Hepatocyte (in vitro differentiated cells): Measurements from ENCODE around the gene BMP7. TPM values are rescaled to one million over a fixed set of nuclear protein-coding genes. Genes with fewer than 3 reads are reported as not detected.

ENCODE experiments used
- DNase-seq: peaks from one replicate; pipeline ENCODE4 v3.0.0-alpha.2; 2016; ENCODE audit warnings: low spot score
- H2AFZ ChIP-seq: fragments of 200-600 bp; sonication (generic); 2 replicates; pipeline ENCODE4 v1.6.0; 2016; ENCODE audit warnings: antibody characterized with exemption, mild to moderate bottlenecking
- H3K27ac ChIP-seq: fragments of 200-600 bp; sonication (generic); 2 replicates; pipeline ENCODE4 v1.5.1; 2016; ENCODE audit warnings: mild to moderate bottlenecking
- H3K27me3 ChIP-seq: fragments of 200-600 bp; sonication (generic); 2 replicates; pipeline ENCODE4 v1.6.1; 2016
- H3K36me3 ChIP-seq: fragments of 200-600 bp; sonication (generic); replicated peaks from 2 replicates; pipeline ENCODE4 v1.5.1; 2016; ENCODE audit warnings: low read depth; ENCODE audit not compliant: insufficient read depth
- H3K4me1 ChIP-seq: fragments of 200-600 bp; sonication (generic); 2 replicates; pipeline ENCODE4 v1.5.1; 2016; ENCODE audit warnings: mild to moderate bottlenecking, moderate library complexity; ENCODE audit not compliant: insufficient read depth
- H3K4me2 ChIP-seq: fragments of 200-600 bp; sonication (generic); 2 replicates; pipeline ENCODE4 v1.6.0; 2016
- H3K4me3 ChIP-seq: fragments of 200-600 bp; sonication (generic); 2 replicates; pipeline ENCODE4 v1.5.1; 2016; ENCODE audit warnings: mild to moderate bottlenecking
- H3K79me2 ChIP-seq: fragments of 200-600 bp; sonication (generic); 2 replicates; pipeline ENCODE4 v1.6.0; 2017; ENCODE audit warnings: mild to moderate bottlenecking
- H3K9me2 ChIP-seq: fragments of 200-600 bp; sonication (generic); replicated peaks from 2 replicates; pipeline ENCODE4 v1.6.0; 2017; ENCODE audit warnings: mild to moderate bottlenecking; ENCODE audit not compliant: insufficient read depth
- H3K9me3 ChIP-seq: fragments of 200-600 bp; sonication (generic); 2 replicates; pipeline ENCODE4 v1.5.1; 2016; ENCODE audit warnings: low read depth, mild to moderate bottlenecking
- H4K20me1 ChIP-seq: fragments of 200-600 bp; sonication (generic); 2 replicates; pipeline ENCODE4 v1.6.0; 2016; ENCODE audit warnings: mild to moderate bottlenecking; ENCODE audit not compliant: insufficient read depth, poor library complexity, severe bottlenecking
- EZH2 ChIP-seq: fragments of 200-600 bp; sonication (generic); IDR thresholded peaks from 2 replicates; pipeline ENCODE4 v1.6.1; 2016; ENCODE audit warnings: antibody characterized with exemption, mild to moderate bottlenecking, borderline replicate concordance
- EZH2phosphoT487 ChIP-seq: fragments of 200-600 bp; sonication (generic); IDR thresholded peaks from one replicate; pipeline ENCODE4 v1.6.1; 2018; ENCODE audit warnings: antibody characterized with exemption, mild to moderate bottlenecking, low read depth, moderate library complexity; ENCODE audit not compliant: unreplicated experiment, severe bottlenecking
- WGBS: methylation state at CpG from one replicate; pipeline ENCODE4 v1.1.6; 2016; ENCODE audit warnings: low lambda C conversion rate; ENCODE audit errors: missing lambda C conversion rate; 5-methylcytosine and 5-hydroxymethylcytosine counted together
- polyA plus RNA-seq: library from polyadenylated mRNA; unstranded; fragments of >200 nt; fragmentation: Nextera tagmentation; extraction: Ambion mirVana; gene quantifications from 2 replicates; pipeline ENCODE4 v1.2.1, GENCODE V29; 2016
- total RNA-seq: library from RNA; depleted of rRNA; stranded (reverse); fragments of >200 nt; gene quantifications from 2 replicates; pipeline ENCODE4 v1.2.3, GENCODE V29; 2014
- TF ChIP-seq, protein P1 (sequence below): fragments of 200-600 bp; sonication (generic); IDR thresholded peaks from 2 replicates; pipeline ENCODE4 v1.5.1; 2016; ENCODE audit warnings: antibody characterized with exemption, mild to moderate bottlenecking; ENCODE audit not compliant: poor library complexity

BMP7 gene
- total and polyA plus RNA-seq, 2 experiments from 2014 or later = 9.1 to 14.8 TPM

DNA sequence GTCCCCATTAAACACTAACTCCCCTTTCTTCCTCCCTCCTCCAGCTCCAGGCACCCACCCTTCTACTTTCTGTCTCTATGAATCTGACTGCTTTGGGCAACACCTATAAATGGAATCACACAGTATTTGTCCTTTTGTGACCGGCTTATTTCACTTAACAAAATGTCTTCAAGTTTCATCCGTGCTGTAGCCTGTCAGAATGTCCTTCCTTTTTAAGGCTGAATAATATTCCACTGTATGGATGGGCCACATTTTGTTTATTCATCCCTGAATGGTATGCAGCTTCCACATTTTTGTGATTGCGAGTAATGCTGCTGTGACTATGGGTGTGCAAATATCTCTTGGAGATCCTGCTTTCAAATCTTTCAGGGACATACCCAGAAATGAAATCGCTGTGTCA lies 28.4 kb downstream of the BMP7 start:
- 95% methylated on average over 4 of the region's 4 CpGs for WGBS
- Histone ChIP-seq H3K4me1 (peaks cover 11% of the 10 kb centered on the region), H3K27me3 (no peaks in the 10 kb centered on the region)

DNA sequence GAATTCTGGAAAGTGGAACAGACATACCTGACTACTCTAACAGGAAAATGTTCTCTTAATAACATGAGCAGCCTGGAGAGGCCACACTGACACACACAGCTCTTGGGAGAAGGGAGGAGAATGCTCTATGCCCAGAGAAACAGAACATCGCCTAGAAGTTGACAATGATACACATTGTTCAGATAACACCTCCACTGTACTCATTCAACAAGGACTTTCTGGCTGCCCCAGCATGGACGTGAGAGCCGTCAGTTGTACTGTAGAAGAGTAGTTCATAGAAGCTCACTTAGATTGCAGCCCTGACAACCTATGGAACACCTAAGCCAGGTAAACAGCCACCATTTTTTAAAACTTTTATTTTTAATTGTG lies 28.9 kb downstream of the BMP7 start:
- peak overlapping the region; percentile 44 for H3K4me2 ChIP-seq
- no peaks in the 10 kb centered on the region for H3K9me3 ChIP-seq
- H3K9me2 ChIP-seq = no peaks in the 10 kb centered on the region
- H3K36me3 ChIP-seq = no peaks in the 10 kb centered on the region
- peaks cover 11% of the 10 kb centered on the region for H3K4me1 ChIP-seq
- DNase-seq = no peak
- WGBS = 62% methylated on average over 3 of the region's 3 CpGs
- H2AFZ ChIP-seq = no peak overlapping the region
- no peak overlapping the region for H3K4me3 ChIP-seq
- no peaks in the 10 kb centered on the region for H4K20me1 ChIP-seq
- no peaks in the 10 kb centered on the region for H3K27me3 ChIP-seq
- TF ChIP-seq EZH2phosphoT487 (no peak), EZH2 (no peak)
- TF ChIP-seq, protein P1, sequence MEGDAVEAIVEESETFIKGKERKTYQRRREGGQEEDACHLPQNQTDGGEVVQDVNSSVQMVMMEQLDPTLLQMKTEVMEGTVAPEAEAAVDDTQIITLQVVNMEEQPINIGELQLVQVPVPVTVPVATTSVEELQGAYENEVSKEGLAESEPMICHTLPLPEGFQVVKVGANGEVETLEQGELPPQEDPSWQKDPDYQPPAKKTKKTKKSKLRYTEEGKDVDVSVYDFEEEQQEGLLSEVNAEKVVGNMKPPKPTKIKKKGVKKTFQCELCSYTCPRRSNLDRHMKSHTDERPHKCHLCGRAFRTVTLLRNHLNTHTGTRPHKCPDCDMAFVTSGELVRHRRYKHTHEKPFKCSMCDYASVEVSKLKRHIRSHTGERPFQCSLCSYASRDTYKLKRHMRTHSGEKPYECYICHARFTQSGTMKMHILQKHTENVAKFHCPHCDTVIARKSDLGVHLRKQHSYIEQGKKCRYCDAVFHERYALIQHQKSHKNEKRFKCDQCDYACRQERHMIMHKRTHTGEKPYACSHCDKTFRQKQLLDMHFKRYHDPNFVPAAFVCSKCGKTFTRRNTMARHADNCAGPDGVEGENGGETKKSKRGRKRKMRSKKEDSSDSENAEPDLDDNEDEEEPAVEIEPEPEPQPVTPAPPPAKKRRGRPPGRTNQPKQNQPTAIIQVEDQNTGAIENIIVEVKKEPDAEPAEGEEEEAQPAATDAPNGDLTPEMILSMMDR = no peak
- H3K27ac ChIP-seq = peak overlapping the region; percentile 18
- H3K79me2 ChIP-seq = peaks cover 7% of the 10 kb centered on the region

More for the DNA sequence above, 28.4 kb downstream of the BMP7 start:
- Histone ChIP-seq H3K4me3 (no peak overlapping the region), H3K9me2 (no peaks in the 10 kb centered on the region), H4K20me1 (no peaks in the 10 kb centered on the region), H3K9me3 (no peaks in the 10 kb centered on the region), H3K79me2 (peaks cover 12% of the 10 kb centered on the region), H3K27ac (peak overlapping the region; percentile 18), H3K36me3 (no peaks in the 10 kb centered on the region), H2AFZ (no peak overlapping the region), H3K4me2 (no peak overlapping the region)
- TF ChIP-seq EZH2phosphoT487 = no peak
- TF ChIP-seq EZH2 = no peak
- TF ChIP-seq, protein P1 = no peak
- DNase-seq = no peak

DNA sequence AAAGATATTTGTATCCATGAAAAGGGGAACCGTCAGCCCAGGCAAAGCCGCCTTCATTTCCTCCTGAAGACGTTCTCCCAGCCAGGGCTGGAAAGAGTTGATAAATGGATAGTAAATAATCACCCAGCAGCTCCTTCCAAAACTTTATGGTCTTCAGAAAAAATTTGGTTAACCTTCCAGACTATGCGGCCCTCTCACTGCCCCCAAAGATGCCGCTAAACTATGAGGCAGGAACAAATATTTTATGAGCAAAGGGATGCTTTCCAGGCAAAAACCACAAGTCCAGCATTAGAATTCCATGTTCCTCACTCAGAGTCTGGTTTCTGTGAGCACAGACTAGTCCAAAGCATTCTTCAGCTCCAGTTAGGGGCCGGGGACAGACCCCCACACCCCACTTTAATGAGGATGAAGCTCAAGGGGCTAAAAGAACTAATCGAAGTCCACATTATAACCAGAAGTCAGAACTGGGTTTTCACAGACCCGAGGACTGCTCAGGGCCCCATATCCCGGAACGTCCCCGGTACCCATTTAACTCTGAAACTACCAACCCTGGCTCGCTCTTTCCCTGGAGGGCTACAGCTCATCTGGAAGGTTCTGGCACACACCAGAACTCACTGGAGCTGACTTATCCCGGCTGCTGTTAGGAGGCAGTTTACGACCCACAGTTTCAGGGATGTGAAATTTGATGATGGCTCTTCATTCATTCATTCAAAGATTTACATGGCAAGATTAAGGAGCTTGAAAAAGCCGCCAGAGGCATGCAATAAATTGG lies 29.4 kb downstream of the BMP7 start:
- no peak for DNase-seq
- Histone ChIP-seq H3K36me3 (no peaks in the 10 kb centered on the region), H3K9me2 (no peaks in the 10 kb centered on the region), H3K79me2 (peaks cover 7% of the 10 kb centered on the region), H3K4me1 (peaks cover 11% of the 10 kb centered on the region), H3K27me3 (no peaks in the 10 kb centered on the region), H3K4me2 (peak overlapping the region; percentile 44), H4K20me1 (no peaks in the 10 kb centered on the region), H2AFZ (no peak overlapping the region), H3K4me3 (no peak overlapping the region), H3K9me3 (no peaks in the 10 kb centered on the region), H3K27ac (peak overlapping the region; percentile 65)
- WGBS = 51% methylated on average over 15 of the region's 15 CpGs
- TF ChIP-seq EZH2 (no peak), EZH2phosphoT487 (no peak)
- TF ChIP-seq, protein P1 = no peak
